ENCODE data around the gene HUS1B. TPM values are rescaled to one million over a fixed set of nuclear protein-coding genes. Genes with fewer than 3 reads are reported as not detected.
"Not testable (repeated sequence)": the region's sequence is repeated elsewhere in the genome, so short reads cannot be mapped to it uniquely, and the experiment has no call there.

Gene HUS1B
- total RNA-seq: 1.9 TPM

DNA sequence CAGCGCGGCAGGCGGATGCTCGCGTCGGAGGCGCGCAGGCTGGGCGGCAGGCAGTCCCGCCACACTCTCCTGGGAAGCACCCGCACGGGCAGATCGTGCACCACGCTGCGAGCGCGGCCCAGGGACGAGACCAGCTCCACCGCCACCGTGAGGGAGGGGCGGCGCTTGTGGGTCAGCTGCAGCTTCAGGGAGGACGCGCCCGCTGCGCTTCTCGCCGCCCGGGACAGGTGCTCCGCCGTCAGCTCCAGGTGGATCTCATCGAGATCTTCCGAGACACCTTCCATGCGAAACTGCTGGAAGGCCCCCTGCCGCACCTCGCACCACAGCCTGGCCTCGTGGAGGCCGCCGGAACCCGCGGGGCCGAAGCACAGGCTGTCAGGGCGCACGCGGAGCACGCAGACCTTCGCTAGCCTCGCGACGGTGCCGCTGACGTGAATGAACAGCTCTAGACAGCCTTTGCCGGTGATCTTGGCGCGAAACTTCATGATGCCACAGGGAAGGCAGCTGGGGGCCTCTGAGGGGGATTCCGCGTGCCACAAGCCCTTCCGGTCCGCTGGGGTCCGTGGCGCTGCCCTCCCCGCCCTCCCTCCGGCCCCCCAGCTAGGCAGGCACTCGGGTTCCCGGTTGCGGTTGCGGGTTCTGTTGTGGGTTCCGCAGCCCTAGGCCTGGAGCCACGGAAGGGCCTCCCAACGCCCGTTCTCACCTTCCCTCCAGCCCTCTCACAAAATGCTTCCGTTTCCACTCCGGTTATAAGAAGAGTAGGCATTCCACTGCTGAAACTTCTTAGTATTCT, at the start of gene HUS1B:
Gene HUS1B, minus strand, starts transcription at position 641 of the 793 bp plus-strand sequence. Its CDS starts 156 bp downstream, at position 485.
- DNase-seq: no peak

DNA sequence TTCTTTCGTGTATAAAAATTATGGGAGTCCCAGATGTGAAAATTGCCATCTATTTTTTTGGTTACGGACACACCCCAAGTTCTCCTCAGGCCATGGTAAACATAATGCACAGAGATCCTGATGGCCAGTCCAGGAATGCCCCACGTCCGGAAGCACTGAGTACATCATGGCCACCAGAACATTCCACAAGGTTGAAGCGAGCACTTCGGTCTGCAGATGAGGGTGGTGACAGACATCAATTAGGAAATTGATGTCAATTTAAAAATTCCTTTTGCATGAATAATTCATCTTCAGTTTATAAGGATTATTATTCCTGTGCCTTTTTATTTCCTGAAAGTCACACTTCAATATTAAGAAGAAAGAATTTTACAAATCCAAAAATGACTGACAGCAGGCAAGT, 49.2 kb upstream of the HUS1B start:
- DNase-seq: no peak

DNA sequence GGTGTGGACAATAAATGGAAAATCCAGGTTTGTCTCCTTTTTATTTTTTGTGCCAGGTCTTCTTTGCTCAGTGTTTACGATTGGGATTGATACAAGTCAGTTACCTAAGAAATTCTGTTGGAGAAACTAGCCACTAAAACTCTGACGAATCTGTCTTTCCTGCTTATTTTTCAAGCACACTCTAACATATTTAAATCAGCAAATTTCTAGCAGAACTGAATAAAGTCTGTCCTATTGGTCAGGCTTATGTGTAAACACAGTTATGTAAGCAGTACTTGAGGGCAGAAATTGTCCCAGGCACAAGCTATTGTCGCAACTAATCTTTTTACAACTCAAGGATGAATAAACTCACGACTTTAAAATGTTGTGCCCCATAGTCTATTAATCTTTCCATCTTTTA, 48.1 kb upstream of the HUS1B start:
- no peak for DNase-seq

DNA sequence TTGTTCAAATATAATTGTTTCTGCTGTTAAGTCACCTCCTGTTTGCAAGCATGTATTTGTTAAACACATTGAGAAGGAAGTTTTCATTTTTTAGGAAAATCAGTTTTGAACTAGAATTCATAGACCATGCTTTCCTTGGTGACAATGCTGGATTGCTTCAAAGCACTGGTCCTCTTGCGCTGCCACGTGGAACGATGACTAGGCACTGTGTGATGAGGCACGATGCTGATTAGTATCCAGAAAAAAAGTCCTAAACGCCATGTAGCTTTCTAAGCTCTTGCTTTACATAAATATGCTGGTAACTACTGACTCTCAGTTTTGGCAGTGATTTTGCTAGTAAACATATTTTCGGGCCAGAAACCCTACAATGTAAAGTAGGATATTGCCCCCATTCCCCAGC, 47.1 kb upstream of the HUS1B start:
- no peak for DNase-seq

DNA sequence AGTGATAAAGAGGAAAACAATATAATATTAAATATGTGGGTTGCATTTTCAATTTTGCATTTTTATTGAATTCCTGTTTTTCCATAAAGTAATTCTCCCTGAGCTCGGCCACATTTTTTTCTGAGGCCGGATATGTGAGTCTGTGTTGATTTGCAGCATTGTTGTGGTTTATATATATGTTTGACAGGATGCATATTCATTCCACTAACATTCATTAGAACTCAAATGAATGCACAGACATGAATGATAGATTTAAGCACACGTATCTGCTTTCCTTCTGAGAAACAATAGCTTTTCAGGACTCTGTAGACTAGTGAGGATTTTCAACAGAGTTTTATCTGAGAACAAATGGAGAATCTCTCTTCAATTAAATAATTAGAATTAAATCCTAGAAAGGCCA, 46.7 kb upstream of the HUS1B start:
- no peak for DNase-seq

DNA sequence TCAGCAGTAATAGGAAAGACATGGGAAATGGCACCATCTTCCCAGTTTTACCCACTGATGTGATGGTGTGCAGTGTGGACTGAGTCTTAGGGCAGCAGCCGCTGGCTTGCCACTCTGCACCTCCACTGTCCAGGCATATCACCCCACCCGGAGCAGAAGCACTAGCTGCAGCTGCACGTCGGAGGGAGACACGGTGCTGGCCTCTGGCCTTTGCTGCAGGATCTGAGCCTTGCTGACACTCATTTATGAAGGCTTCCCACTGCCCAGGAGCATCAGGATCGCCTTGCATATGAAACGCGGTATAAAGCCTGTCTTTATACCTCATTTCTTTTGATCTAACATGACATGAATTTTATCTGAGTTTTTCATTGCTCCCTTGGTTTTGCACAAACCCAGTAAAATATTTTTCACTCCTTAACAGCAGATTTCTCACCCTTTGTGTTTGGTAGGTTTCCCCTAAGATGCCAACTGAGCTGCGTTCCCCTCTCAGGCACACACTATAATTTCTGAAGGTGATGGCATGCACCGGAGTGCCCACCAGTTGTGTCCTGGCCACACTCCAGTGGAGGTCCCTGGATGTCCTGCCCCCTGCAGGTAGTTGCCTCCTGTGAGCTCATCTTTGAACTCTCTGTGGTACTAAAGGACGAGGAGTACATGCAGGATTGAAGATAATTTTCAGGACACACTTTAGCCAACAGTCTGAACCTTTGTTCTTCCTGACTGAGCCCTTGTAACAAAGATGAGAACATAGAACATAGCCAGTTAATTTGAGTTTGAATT, 45.0 kb upstream of the HUS1B start:
- no peak for DNase-seq

DNA sequence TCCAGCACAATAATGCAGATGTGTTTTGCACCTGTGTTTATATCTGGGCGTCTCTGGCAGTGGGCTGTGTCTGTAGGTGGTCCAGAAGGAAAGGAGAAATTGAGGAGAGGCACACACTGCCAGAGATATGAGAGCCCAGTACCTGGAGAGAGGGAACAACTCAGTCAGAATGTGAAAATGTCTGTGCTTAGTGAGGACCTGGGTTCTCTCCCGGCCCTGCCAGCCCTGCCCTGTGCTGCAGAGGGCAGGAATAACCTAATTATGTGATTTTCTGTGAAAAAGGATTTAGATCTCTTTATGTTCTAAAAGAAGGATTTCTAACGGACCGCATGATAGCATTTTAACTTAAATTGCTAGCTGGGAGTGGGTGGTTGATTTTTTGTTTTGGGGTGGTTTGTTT, 44.3 kb upstream of the HUS1B start:
- no peak for DNase-seq

DNA sequence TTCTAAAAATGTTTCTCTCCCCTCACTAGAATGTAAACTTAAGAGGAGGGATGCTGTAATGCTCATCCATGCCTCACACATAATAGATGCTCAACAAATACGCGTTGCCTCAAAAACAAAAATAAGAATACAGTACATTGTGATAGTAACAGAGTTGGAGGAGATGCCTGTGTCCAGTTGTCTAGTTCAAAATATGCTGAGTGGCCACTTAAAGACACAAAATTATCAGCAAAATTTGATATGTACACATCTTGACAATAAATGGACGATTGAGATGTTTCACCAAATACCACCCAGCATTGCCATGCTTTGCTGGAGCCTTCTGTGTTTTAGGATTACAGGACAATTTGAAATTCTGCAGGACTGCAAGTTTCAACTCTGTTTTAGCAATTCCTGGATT, 43.6 kb upstream of the HUS1B start:
- DNase-seq: no peak

DNA sequence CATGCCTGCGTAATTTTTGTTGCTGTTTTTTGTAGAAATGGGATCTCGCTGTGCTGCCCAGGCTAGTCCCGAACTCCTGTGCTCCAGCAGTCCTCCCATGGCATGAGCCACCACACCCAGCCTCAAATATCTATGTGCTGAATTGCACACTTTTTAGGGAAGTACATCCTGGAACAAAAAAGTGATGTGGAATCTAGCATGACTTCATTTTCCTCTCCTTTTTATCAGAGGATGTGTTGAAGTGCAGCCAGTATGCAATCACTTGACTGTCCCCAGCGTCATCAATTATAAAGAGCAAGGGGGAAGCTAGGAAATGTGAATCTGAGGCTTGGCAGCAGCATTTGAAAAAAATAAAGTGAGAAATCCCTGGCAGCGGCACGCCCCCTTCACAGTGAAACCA, 42.4 kb upstream of the HUS1B start:
- DNase-seq: no peak

DNA sequence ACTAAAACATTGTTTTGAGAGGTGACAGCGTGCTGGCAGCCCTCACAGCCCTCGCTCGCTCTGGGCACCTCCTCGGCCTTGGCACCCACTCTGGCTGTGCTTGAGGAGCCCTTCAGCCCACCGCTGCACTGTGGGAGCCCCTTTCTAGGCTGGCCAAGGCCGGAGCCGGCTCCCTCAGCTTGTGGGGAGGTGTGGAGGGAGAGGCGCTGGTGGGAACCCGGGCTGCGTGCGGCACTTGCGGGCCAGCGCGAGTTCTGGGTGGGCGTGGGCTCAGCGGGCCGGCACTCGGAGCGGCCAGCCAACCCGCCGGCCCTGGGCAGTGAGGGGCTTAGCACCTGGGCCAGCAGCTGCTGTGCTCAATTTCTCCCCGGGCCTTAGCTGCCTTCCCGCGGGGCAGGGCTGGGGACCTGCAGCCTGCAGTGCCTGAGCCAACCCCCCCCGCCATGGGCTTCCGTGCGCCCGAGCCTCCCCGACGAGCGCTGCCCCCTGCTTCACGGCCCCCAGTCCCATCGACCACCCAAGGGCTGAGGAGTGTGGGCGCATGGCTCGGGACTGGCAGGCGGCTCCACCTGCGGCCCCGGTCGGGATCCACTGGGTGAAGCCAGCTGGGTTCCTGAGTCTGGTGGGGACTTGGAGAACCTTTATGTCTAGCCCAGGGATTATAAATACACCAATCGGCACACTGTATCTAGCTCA, 37.7 kb upstream of the HUS1B start:
- DNase-seq: not testable (repeated sequence)

DNA sequence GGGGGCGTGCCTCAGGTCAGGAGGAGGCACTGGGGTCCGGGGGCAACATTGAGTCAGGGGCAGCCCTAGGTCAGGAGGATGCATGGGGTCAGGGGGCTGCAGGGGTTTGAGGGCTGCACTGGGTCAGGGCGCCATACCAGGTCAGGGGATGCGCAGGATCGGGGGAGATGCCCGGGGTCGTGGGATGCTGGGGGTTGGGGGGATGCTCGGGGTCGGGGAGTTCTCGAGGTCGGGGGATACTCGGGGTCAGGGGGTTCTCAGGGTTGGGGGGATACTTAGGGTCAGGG, 36.8 kb upstream of the HUS1B start:
- DNase-seq: no peak

DNA sequence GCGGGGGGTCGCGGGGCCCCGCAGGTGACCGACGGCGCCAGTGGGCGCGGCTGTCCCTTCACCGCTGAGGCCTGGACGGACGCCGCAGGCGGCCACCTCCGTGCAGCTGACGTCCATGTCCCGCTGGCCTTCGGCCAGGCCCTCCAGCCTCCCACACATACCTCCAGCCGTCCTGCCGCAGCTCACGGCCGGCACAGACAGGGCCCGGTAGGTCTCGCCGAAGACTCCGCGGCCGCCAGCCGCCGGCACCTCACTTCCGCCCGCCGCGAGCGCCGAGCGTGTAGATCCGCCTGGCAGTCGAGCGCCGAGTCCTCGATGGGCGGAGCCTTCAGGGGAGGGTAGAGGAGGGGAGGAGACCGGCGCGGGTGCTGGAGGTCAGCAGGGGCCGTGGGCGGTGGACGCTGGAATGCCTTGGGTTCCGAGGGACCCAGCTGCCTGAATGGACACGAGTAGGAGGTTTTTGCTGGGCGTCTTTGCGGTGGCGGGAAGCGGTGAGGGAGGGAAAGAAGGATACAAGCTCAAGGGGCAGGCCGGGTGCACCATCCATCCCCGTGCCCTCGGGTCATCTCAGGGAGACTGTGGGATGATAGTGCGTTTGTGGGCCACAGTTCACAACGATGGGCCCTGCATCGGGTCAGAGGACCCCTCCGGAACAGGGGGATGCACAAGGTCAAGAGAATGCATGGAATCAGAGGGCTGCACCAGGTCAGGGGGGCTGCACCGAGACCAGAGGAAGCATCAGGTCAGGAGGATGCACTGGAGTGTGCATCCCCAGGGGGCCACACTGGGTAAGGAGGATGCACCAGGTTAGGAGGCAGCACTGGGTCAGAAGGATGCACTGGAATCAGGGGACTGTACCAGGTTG, 36.2 kb upstream of the HUS1B start, which contains the start of gene EXOC2:
Gene EXOC2, minus strand, starts transcription at position 282 of the 865 bp plus-strand sequence. CDS start 55,321 bp downstream, outside the sequence.
- DNase-seq: peak; percentile 83

DNA sequence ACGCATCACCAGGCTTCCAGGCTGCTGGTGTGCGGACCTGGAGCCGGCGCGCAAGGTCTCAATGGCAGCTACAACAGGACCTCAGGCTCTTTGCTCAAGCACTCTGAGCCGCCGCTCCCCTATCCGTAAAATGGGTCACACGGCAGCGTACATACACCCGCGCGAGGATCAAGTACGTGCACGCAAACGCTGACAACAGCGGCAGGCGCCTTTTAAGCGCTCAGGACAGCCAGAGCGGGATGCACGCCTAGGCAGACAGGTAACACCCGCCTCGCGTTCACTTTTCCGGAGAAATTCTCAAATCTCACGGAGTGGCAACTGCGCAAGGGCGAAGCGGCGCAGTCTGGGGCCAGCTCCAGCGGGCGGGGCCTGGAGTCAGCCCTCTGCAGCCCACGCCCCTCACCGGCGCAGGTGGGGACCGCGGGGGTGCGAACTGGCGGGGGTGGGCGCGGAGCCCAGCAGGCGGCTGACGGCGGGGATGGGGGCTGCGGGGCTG, 35.5 kb upstream of the HUS1B start:
- peak; percentile 25 for DNase-seq

DNA sequence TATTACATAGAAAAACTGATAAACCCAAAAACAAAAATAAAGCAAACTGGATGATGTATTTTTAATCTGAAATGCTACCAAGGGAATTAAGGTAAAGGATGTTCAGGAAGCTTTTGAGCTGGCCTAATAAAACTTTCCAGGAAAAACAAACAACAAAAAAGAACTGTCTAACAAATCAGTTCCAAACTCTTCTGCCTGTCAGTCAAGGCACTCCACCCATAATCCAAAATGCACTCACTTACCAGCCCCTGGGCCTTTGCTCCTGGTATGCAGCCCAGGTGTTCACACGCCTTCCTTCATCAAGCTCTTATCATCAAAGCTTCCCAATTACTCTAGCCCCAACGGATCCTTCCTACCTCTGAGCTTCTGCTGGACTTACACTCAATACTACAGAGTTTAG, 32.3 kb upstream of the HUS1B start:
- DNase-seq: no peak

DNA sequence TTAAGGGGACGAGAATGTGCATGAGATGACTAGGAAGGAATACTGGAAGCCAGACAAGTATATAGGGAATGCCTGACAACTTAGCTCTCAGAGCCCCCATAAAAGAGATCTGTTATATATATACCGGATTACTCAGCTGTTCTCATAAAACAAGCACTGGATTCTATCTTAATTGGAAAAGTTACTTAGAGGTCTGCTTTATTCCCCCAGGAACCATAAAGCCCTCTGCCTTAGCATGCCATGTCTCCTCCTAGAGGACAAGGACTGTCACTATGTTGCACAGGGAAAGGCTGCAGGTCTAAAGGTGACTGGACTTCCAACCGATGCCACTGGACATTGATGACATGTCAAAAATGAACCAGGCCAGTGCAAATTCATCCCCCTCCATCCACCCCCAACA, 29.6 kb upstream of the HUS1B start:
- no peak for DNase-seq

DNA sequence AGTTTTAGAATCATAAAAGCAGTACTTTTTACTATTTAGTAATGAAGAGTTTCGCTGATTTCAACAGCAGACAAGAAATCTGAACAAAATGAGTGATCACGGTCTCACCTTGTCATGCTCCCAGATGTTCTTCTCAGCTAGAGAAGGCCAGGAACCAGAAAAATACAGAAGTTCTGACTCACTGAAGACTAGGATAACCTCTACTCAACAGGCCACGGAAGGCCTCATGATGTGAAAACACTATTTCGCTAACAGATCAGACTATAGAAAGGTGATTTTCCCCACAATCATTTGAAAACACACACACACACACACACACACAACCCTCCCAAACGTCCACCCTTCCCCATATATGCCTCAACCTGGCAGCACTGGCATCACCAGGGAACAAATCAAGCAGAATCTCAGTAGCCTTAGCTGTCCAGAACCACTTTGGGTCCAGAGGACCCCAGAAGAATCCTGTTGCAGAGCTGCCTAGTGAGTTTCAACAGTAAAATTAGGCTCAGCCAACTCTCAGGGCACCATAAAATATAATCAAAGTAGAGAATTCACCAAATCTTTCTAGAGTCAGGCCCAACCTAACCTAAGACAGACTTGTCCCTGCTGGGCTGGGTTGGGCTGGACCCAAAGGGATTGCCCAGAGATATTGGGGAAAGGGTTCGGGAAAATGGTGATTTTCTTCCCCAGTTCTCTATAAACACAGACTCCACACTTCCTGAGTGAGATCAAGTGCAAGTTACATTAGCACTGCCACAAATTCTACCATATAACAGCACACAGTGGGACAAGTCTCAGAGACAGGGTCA, 28.1 kb upstream of the HUS1B start:
- no peak for DNase-seq

DNA sequence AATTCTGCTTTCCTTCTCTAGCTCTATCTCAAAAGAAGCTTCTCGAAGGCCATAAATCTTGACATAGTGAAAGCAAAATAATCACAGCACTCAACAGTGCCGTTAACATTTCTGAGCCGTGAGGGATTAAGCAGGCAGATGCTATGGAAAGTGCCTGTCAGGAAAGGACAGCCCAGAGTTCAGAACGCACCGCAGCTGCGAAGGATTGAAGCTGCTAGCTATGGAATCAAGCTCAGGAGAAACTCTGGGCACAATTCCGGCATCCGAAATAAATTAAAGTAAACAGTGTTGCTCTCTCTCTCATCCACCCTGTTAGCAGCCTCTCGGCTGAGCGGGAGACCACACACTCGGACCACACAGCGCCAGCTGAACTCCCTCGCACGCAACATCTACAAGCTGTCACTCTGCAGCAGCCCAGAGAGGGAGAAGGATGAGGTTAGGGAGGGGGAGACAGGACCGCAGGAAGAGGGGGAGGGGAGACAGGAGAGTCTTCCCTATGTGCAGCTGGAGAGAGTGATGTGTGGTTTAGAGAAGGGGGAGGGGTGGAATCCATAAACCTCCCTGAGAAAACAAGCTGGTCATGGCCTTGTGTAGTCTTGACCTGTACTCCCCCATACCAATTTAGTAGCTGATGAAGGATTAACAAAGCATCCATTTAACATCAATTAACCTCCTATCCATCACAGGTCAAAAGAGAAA, 27.0 kb upstream of the HUS1B start:
- no peak for DNase-seq

DNA sequence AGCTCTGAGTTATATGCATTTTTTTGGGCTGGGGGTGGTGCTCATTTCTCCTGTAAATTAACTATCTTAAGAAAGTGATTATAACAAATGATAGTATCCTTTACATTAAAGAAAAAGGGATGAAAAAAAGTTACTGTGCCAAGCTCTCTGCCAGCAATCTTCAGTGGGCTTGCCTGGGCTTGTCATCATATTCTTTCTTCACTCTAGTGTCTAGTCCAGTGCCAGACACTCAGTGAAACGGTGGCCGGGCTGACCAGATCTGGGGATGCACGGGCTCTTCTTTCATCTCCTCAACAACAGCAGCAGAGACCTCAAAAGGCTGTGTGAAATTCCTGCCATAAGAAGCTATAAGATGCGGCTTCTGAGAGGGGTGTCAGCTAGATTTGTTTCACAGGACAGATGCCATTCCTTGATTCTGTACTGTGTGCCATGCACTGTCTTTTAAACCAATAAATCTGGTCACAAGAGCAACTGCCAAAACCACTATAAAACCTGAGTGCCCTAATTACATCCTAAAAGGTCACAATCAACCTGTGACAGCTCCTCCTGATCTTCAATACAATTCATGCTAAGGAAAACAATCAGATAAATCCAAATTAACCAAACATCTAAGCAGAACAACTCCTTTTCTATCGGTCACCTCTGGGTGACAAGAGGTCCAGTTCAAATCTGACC, 23.9 kb upstream of the HUS1B start:
- no peak for DNase-seq

DNA sequence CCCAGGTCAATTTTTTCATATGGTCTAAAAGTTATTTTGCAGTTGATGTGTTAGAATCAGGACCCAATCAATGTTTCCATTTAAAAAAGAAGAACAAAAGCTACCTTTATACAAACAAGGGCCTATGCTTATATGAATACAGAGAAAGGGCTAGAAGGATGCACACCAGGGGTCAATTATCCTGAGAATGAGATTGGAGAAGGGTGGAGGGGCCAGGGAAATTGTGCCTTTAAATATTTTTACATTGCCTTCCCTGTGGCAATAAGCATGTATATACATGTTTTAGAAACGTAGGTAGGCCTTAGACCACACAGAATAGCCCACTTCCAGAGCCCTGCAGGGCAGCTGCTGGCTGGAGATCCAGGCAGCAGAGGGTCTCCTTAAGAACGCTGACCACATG, 23.4 kb upstream of the HUS1B start:
- DNase-seq: no peak

DNA sequence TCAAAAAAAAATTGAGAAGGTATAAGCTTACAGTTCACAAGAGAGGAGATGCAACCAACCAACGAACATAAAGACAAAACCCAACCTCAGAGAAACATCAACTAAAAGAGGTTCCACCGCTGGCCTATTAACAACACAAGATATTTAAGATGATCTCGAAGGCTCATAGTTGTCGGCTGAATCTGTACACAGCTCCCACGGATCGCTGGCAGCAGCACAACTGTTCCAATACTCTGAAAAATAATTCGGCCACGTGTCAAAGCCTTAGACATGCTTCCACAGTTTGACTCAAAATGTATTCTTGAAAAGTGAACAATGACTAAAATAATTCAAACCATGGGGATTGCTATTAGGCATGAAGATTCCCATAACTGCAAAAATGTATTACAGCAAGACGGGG, 22.4 kb upstream of the HUS1B start:
- no peak for DNase-seq
